GM12892 (cell line): ENCODE measurements around the gene FASTKD1. TPM values are rescaled to one million over a fixed set of nuclear protein-coding genes. Genes with fewer than 3 reads are reported as not detected.
"Not testable (repeated sequence)": the region's sequence is repeated elsewhere in the genome, so short reads cannot be mapped to it uniquely, and the experiment has no call there.

ENCODE experiments used
- DNase-seq: peaks from one replicate; pipeline ENCODE4 v3.0.0; 2011; ENCODE audit not compliant: insufficient read length
- FAIRE-seq: peaks from 2 replicates; lab custom pipeline; 2011; peaks lifted over from hg19 to GRCh38; lab: Jason Lieb, UNC
- POLR2A ChIP-seq: IDR thresholded peaks from 2 replicates; pipeline ENCODE4 v1.6.1; 2011; ENCODE audit warnings: low read depth, low read length, control low read depth
- POLR2AphosphoS5 ChIP-seq: IDR thresholded peaks from 2 replicates; pipeline ENCODE4 v1.6.1; 2011; ENCODE audit warnings: low read depth, low read length, control low read depth
- TAF1 ChIP-seq: IDR thresholded peaks from 2 replicates; pipeline ENCODE4 v1.6.1; 2011; ENCODE audit warnings: low read depth, mild to moderate bottlenecking, control low read depth, low read length, borderline replicate concordance
- polyA plus RNA-seq: library from polyadenylated mRNA; unstranded; fragments of >200 nt; gene quantifications from one replicate; pipeline ENCODE4 v1.2.1, GENCODE V29; 2012; ENCODE audit warnings: missing spikeins, inconsistent platforms; ENCODE audit not compliant: missing spikeins

The FASTKD1 gene
- 64.3 TPM for polyA plus RNA-seq

GRCh38 chr2:169573160-169573973 lies at the start of gene FASTKD1:
Gene FASTKD1, minus strand, starts transcription at chr2:169573865. Its CDS starts 1,836 bp downstream, at chr2:169572029.
- no peak for TF ChIP-seq TAF1
- peak; percentile 59 for TF ChIP-seq POLR2A
- TF ChIP-seq POLR2AphosphoS5 = peak; percentile 70
- DNase-seq (peak; percentile 58), FAIRE-seq (peak; percentile 98)

- TF ChIP-seq POLR2A (no peak), TAF1 (no peak), POLR2AphosphoS5 (no peak)
- no peak for DNase-seq
- FAIRE-seq = no peak
These were observed 49.6 kb upstream of the FASTKD1 start for GRCh38 chr2:169623235-169623634.

- no peak for DNase-seq
- no peak for FAIRE-seq
- TF ChIP-seq TAF1 = no peak
- TF ChIP-seq POLR2A = no peak
- TF ChIP-seq POLR2AphosphoS5 = no peak
These were observed 46.8 kb upstream of the FASTKD1 start for GRCh38 chr2:169620509-169620908.

GRCh38 chr2:169619946-169620345 lies 46.3 kb upstream of the FASTKD1 start:
- TF ChIP-seq POLR2A = no peak
- TF ChIP-seq POLR2AphosphoS5 = no peak
- no peak for TF ChIP-seq TAF1
- DNase-seq = no peak
- FAIRE-seq = peak; percentile 36

- not testable (repeated sequence) for FAIRE-seq
These were observed 42.3 kb upstream of the FASTKD1 start for GRCh38 chr2:169615982-169616381.

GRCh38 chr2:169613876-169614275 lies 40.2 kb upstream of the FASTKD1 start:
- TF ChIP-seq POLR2AphosphoS5 = no peak
- TF ChIP-seq POLR2A = no peak
- no peak for TF ChIP-seq TAF1
- DNase-seq = no peak
- FAIRE-seq = no peak

More at GRCh38 chr2:169615982-169616381, 42.3 kb upstream of the FASTKD1 start:
- DNase-seq = not testable (repeated sequence)

- TF ChIP-seq POLR2A = no peak
- no peak for TF ChIP-seq POLR2AphosphoS5
- no peak for TF ChIP-seq TAF1
- FAIRE-seq (no peak), DNase-seq (no peak)
These were observed 35.6 kb upstream of the FASTKD1 start for GRCh38 chr2:169609264-169609663.

- TF ChIP-seq POLR2A (no peak), POLR2AphosphoS5 (no peak), TAF1 (no peak)
- DNase-seq (no peak), FAIRE-seq (no peak)
These were observed 25.9 kb upstream of the FASTKD1 start for GRCh38 chr2:169599568-169599967.

- FAIRE-seq (no peak), DNase-seq (no peak)
- TF ChIP-seq TAF1 = no peak
- TF ChIP-seq POLR2A = no peak
These were observed 25.3 kb upstream of the FASTKD1 start for GRCh38 chr2:169598982-169599381.

GRCh38 chr2:169596546-169596945 lies 22.9 kb upstream of the FASTKD1 start:
- not testable (repeated sequence) for FAIRE-seq, DNase-seq

- FAIRE-seq = no peak
- DNase-seq = no peak
- TF ChIP-seq TAF1 (no peak), POLR2AphosphoS5 (no peak), POLR2A (no peak)
These were observed 17.1 kb upstream of the FASTKD1 start for GRCh38 chr2:169590804-169591203.

GRCh38 chr2:169585673-169586072 lies 12.0 kb upstream of the FASTKD1 start:
- DNase-seq (no peak), FAIRE-seq (no peak)
- TF ChIP-seq TAF1 (no peak), POLR2A (no peak), POLR2AphosphoS5 (no peak)
